Measurements from ENCODE around the gene RECQL5.
"Not testable (repeated sequence)": the region's sequence is repeated elsewhere in the genome, so short reads cannot be mapped to it uniquely, and the experiment has no call there.

The RECQL5 gene

DNA sequence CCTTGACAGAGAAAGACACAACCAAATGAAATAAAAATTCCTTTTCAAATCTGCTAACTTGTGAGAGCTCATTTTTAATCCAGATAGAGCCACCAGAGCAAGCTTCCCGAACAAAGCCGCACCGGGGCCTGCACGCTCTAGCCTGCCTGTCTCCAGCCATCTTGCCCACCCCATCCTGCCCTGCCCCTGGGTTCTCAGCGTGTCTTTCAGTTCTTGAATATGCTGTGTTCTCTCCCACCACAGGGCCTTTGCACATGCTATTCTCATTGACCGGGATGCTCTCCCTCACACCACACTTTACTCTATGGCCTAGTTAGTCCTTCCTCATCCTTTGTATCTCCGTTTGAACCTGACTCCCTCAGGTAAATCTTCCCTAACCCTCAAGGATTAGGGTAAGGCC lies 19.0 kb downstream of the RECQL5 start:
- no peak for DNase-seq (ENCODE audit: low spot score)

DNA sequence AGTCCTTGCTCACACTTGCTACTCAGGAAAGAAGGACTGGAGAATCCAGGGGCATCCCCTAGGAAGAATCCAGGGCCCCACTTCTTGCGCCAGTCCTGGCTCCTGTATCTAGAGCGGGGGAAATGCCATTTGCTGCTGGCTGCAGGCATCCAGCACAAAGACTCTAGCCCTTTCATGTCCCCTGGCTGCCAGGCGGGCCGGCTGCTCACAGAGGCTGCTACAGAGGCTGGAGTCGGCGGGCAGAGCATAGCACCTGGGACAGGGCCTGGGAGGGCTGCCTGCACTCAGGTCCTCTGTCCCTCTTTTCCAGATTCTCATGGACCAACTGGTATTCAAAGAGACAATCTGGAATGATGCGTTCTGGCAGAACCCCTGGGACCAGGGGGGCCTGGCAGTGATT lies 19.9 kb downstream of the RECQL5 start:
- DNase-seq (ENCODE audit: low spot score) = no peak

DNA sequence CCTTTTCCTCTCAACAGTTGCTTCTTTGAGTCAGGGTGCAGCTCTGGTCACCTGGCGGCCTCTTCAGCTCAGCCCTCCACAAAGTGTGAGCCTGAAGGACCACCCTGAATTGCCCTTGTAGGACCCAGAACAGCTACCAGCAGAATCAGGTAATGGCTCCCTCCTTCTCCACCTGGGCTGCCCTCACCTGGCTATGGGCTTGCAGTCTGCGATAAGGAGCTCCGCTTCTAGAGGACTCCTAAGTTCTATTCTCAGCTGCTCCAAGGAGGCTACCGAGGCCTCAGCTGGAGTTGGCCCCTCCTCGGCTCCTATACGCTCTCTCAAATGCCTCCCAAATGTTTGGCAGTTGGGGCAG lies 20.3 kb downstream of the RECQL5 start:
- peak; percentile 40 for DNase-seq (ENCODE audit: low spot score)

DNA sequence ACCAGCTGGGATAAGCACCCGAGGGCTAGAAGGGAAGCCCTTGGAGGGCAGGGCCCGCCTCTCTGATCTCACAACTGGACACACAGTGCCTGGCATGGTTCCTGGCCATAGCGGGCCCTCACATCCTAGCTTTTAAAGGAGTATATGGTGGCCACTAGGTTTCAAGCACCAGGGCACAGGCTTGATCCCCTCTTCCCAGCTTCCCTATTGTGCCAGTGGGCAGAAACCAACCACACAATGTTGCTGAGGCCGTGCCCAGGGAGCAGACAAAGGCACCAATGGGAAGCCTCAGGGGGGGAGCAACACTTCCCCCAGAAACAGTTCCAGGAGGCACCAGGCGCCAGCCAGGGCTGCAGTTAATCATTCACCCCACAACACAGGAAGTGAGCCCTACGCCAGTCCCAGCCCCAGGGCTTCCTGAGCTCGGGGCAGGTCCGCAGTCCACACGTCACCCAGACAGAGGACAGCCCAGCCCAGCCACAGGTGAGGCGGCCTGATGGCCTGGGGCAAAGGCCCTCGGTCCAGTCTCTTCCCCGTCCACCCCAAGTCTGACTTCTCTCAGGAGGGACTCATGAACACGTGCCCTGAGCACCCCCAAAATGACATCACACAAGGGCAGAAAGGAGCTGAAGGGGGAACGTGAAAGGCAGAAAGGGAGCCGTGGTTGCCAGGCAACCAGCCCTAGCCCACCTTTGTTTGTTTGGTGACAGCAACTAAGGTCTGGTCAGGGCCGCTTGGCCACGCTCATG lies 20.9 kb downstream of the RECQL5 start:
- no peak for DNase-seq (ENCODE audit: low spot score)

DNA sequence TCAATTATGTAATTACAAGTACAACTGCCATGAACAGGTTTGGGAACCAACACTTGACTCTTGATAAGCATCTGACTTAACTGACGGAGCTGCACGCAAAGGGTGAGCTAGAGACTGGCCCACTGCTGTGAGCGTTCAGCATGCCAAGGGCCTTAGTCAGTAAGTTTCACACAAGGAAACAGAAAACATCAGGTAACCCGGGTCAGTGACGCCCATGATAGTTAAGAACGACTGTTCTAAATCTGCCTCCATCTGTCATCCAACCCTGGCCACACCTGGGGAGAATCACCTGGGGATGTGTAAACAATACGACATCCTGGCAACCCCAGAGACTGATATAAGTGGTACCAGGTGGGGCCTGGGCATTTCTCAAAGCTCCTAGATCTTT lies 21.5 kb downstream of the RECQL5 start:
- DNase-seq (ENCODE audit: low spot score) = no peak

DNA sequence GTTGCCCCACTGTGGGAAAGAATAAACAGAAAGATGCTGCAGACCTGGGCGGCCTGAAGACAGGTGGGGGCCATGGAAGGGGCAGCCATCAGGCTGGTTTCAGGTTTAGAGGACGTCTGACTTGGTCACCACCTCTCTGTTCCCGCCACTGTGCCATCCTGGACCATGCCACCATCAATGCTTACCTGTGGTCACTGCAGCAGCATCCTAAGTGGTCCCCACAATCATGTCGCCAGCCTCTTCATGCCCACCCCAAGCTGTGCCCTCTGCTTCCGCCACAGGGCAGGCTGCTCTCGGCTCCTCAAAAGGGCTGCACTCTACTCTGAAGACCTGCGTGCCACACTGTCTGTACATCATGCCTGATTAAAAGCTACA lies 23.3 kb downstream of the RECQL5 start:
- no peak for DNase-seq (ENCODE audit: low spot score)

DNA sequence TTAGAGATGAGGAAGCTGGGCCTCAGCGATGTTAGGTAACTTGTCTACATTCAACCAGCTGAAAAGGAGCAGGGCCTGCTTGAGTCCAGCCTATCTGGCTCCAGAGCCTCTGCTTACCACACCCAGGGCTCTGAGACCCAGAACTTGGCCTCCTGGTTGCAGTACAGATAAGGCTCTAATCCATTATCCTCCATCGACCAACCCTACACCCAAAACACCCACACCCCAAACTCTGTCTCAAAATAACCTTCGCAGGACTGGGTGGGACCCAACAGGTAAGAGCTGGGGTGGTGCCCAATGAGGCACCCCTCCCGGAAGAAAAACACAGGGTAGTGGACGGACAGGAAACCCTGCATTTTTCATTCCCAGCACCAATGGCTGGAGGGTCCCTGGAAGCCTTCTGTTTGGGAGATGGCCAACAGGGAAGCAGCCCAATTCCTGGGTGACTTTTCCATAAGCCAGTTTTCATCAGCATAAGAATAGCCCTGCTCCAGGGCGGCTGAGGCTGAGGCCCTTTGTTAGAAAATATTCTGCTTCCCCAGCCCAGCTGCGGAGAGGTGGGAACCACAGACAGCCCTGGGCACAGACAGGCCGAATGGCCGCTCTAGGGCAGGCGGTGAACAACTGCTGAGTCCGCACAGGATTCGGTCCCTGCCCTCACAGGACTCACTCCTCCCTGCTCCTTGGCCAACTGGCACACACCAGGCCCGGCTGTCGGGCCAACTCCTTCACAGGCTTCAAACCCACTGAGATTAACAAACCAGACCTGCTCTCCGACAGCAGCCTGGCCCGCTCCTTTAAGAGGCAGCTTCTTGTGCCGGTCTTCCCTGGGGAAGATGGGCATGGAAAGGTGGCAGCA lies 23.9 kb downstream of the RECQL5 start:
- no peak for DNase-seq (ENCODE audit: low spot score)

DNA sequence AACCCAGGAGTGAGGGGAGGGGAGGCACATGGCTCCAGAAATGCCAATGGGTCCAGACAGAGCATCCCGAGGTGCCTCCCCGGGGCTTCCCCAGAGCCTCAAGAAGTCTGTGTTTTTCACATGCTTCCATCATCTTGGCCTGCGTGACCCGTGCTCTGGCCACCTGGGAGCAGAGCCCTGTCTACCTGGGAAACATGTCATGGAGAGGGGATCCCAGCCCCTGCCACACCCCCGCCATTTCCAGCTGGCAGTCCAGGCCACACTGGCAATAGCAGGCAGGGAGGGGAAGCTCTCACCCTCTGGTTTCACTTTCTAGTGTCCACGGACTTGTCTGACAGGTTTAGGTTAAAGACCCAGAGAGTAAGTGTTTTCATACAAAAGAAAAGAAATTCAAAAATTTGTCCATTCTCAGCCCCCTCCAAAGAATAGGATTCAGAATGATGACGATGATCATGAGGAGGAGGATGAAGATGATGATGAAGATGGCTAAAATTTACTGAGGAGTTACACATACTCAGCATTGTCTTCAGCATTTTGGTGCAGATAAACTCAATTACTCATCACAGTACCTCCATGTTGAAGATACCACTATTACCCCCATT lies 24.7 kb downstream of the RECQL5 start:
- DNase-seq (ENCODE audit: low spot score) = no peak

DNA sequence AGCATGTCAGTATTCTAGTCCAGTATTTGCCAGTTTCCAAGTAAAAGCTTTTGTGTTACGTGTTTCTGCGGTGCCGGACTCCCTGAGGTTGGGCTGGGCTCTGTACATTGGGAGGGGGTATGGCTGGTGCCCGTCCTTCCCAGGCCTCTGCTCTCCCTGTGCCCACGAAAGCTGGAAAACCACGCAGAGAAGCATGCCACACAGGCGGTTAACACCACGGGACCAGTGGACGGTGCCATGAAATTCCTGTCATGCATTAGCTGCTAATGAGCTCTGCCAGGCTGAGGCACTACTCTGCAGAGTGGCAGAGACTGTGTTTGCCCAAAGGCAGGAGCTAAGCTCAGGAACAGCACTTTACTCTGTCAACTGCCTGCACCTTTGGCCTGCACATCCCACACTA lies 25.6 kb downstream of the RECQL5 start:
- DNase-seq (ENCODE audit: low spot score) = no peak

DNA sequence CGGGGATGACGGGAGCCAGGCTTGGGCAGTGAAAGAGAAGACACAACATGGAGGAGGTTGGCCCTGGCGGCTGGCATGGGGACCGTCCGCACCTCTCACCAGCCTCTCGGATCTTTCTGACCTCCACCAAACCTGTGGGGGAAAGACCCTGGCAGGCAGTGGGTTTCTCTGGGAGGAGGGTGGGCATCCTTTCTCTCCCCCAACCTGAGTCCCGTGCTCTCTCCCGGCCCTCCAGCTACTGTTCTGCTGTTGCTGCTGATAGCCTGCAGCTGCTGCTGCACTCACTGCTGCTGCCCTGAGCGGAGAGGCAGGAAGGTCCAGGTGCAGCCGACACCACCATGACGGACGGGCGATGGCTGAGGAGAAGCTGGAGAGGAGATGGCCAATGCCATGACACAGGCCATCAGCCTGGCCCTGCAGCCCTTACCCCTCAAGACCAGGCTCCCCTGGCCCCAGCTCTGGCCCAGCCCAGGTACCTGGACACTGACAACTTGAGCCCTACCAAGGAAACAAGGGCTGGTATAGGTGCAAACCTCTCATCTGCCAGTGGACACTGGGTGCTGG lies 26.3 kb downstream of the RECQL5 start:
- no peak for DNase-seq (ENCODE audit: low spot score)

DNA sequence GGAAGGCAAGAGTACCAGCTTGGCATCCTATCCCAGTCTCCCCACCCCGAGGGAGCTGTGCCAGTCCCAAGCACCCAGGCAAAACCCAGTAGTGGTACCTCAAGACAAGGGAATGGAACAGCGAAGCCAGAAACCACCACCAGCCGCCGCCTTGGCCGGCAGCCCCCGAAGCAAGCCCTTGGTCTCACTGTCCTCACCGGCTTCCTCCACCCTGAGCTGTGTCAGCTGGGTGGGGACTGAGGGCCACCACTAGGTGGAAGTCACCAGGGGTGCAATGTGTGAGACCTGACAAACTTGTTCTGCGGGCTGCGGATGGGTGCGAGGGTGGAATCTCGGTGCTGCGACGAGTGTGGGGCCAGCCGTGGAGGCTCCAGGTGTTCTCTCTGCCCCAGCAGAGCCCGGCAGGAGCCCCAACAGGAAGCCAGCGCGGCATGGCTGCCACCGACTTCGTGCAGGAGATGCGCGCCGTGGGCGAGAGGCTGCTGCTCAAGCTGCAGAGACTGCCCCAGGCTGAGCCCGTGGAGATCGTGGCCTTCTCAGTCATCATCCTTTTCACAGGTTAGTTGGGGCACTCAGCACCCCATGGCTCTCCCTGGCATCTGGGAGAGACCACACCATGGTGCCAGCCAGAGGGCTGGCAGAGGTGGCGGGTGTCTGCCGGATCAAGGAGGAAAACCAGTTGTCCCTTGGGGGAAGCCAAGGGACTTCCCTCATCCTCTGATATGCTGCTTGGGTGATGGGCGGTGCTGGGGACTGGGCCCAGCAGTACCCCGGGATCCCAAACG lies 27.0 kb downstream of the RECQL5 start:
- DNase-seq (ENCODE audit: low spot score) = no peak

DNA sequence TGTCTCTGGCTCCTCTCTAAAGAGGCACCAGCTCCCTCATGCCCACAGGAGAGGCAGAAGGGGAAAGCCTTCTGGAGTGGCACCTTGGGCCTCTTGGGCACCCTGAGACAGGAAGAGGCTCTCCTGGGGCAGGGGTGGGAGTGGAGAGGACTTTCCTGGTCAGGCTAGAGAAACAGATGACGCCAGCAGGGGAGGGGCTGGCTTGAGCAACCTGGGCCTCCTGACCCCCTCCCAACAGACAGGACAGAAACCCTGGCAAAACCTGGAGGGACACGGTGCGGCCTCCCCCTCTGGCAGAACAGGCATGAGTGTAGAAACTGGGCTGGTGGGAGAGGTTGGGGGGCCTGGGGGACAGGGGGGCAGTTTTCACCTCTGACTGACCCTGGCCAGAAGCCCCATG lies 27.6 kb downstream of the RECQL5 start:
- DNase-seq (ENCODE audit: low spot score) = no peak

DNA sequence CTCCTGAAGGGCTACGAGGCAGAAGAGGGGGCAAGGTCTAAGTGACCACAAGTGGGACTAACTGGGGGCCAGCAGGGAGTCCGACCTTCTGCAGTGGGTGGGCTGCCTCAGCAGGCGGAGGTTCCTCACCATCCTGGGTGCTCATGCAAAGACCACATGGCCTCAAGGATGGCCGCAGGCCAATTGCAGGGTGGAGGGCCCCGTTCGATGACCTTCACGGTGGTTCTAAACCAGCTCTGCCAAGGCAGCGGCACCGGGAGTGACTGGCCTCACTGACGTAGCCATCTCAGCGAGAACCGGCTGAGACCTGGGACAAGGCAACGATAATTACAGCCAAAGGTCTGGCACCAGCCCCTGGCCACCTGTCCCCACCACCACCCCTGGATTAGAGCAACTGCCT lies 28.1 kb downstream of the RECQL5 start:
- DNase-seq (ENCODE audit: low spot score) = no peak

DNA sequence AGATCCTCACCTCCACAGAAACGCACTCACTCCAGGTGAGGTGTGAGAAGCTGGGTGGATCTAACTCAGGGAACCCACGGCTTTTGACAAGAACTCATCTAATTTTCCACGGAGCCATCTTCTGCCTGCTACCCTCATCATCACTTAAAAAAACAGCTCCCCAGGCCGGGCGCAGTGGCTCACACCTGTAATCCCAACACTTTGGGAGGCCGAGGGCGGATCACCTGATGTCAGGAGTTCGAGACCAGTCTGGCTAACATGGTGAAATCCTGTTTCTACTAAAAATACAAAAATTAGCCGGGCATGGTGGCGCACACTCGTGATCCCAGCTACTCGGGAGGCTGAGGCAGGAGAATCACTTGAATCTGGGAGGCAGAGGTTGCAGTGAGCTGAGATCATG lies 28.9 kb downstream of the RECQL5 start:
- DNase-seq (ENCODE audit: low spot score) = not testable (repeated sequence)

DNA sequence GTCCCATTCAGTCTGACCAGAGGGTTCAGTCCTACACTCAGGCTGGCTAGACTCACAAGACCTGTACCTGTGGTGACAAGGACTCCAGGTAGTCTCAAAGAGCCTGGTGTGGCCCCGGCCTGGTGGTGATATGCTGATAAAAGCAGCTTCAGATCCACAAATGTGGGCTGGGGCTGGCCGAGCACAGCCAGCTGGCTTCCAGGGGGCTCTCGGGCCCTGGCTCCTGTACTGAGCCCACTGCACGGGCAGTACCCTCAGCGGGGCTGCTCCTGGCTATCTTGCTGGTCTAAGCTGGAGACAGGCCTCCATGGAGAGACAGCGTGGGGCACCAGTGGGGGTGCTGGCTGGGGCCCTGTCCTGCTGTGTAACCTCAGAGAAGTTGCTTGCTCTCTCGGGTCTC lies 29.4 kb downstream of the RECQL5 start:
- DNase-seq (ENCODE audit: low spot score) = no peak

DNA sequence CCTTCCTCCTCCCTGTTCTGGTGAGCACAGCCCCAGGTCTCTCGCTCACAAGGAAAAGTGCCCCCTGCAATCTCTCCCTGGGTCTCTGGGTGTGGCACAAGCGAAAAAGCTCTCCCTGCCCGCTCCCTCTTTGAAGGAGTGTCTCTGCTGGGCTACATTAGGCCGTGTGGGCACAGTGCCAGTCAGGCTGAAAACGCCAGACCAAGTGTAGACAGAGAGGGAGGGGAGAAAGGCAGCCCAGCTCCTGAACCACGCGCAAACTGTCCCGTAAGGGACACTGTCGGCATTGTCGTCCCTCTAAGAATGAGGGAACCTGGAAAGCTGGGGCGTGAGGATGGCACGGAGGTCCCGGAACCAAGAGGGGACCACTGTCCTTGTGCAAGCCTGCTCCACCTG lies 29.8 kb downstream of the RECQL5 start:
- DNase-seq (ENCODE audit: low spot score) = no peak

DNA sequence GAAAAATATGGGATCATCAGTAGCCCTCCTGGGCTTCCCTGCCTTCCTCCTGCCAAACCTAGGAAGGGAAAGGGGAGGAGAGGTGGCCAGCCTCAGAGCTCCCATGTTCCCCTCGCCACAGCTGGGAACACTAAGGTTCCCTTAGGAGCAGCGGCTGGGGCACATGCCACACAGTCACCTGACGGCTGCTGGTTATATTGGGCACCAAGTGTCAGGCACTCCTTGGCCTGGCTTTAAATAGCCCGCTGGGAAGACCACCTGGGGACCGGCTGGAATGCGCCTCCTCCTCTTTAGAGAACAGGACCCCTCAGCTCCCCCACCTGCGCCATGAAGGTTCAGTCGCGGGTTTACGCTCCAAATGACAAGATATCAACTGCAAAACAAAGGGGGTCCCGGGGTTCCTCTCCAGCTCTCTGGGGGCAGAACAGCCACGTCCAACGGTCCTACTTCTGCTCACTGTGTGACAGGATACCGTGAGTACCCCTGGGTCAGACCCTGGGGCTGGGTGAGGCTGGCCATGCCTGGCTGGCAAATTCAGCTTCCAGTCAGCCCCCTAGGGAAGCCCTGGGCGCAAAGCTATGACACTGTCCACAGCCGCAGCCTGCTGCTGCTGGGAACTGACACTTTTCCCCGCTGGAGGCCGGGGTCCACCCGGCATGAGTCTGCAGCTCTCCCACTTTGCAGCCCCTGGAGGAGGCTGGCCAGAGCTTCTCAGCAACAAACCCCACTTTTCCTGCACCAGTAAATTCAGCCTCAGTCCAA lies 30.4 kb downstream of the RECQL5 start:
- DNase-seq (ENCODE audit: low spot score) = no peak

DNA sequence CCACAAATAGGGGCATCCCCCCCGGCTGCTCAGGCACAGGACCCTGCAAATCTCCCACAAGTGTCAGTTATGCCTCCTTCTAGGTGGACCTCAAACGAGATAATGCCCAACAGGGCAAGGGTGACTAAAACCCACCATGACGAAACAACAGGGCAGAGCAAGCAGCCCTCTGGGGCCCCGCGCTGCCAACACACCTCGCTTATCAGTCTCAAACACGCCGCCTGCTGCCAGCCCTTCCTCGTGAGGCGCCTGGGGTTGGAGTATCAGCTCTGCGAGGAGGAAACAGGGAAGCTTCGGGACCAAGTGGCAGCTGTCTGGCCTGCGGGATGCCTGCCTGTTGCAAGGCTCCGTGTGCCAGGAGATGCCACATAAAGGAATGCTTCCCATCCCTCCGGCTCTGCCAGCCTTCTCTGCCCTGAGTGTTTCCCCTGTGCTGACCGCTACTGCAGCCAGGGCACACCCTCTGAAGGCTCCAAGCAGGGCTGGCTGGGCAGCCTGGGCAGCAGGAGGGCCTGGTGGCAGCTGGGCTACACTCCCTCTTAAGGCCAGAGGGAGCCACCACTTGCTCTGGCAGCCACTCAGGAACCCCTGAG lies 31.2 kb downstream of the RECQL5 start:
- peak; percentile 47 for DNase-seq (ENCODE audit: low spot score)

DNA sequence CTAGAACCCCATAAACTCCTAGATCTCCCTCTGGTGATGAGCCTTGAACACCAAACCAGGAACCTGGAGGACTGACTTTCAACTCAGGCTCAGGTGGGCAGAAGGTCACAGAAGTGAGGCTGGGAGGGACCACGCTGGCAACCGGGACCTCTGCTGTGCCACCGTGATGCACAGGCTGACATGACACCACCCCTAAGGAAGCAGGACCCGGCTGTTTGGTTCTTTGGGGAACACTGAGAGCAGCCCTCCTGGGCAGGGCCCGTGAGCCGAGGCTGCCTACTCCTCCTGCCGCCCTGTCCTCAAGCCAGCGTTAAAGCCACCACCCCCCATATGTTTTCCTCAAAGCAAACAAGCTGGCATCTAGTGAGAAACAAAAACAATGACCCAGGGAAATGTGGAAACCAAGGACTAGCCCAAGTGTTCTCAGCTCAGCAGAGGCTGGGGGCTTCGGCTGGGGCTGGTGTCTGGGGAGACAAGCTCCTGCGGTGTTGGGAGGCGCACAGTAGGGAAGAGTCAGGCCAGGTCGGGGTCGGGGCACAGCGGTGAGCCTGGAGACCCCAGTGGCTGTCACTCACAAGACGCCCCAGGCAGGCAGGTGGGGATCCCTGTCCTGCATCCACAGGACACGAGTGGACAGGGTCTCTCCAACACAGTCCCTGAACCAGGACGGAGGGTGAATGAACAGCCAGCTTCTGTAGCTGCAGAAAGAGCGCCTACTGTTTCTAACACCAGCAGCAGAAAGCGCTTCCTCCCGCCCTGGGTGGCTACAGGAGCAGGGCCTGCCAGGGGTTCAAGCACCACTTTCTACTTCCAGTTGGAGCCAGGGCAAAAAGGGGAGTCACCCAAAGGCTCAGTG lies 32.0 kb downstream of the RECQL5 start:
- DNase-seq (ENCODE audit: low spot score) = no peak

DNA sequence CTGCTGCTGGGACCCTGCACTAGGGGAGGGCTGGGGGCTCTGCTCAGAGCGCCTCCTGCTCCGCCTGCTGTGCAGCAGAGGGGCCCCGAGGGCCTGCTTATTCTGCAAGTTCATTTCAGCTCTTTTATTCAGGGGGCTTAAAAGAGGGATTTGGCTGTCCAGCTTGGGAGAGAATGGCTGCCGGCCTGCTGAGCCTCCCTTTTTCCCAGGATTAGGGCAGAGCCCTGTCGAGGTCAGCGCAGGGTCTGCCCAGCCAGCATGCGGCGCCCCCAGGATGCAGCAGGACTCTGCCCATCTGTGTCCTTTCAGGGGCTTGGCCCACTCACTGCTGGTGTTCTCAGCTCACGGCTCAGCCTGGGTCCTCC lies 32.6 kb downstream of the RECQL5 start:
- DNase-seq (ENCODE audit: low spot score) = peak; percentile 85
